ENCODE results near the gene LAT.
A peak's percentile ranks its signal among the peaks of the same experiment; 100 is the strongest.
"Not testable (repeated sequence)": the region's sequence is repeated elsewhere in the genome, so short reads cannot be mapped to it uniquely, and the experiment has no call there.

The LAT gene

GRCh38 chr16:28984619-28985135 lies at the start of gene LAT:
LAT (plus strand) TSS chr16:28985052; CDS start chr16:28985418, 366 bp downstream.
- no peak for DNase-seq

DNA sequence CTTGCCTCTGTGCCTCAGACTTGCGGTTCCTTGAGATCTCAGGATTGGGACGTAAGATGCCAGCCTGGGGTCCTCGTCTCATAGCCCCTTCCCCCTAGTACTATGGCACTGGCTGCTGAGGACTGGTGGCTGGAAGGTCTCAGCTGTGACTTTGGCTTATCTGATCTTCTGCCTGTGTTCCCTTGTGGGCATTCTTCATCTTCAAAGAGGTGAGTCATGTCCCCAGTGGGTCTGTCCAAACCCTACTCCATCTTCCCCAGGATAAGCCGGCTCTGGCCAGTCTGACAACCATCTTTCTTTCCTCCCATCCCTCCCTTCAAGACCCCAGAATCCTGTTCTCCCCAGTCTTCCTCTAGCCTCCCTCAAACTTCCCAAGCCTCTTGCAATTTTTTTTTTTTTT lies 49.5 kb upstream of the LAT start:
- no peak for DNase-seq

GRCh38 chr16:28935924-28936783 lies 48.7 kb upstream of the LAT start:
- DNase-seq = peak; percentile 19 to 36

DNA sequence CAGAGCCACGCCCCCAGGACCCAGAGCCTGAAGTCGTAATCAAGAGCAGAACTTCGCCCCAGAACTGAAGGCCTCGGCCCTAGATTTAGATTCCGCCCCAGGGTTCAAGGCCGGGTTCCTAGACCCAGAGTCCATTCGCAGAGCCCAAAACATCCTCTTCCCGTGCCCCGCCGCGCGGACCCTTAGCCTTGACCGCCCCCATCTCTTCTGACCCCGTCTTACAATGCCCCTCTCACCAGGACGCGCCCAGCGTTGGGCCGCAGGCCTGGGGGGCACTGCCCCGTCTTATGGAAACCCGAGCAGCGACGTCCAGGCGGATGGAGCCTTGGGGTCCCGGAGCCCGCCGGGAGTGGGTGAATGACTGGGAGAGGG lies 48.1 kb upstream of the LAT start:
- DNase-seq = no peak

GRCh38 chr16:28937222-28937876 lies 47.5 kb upstream of the LAT start:
- DNase-seq = no peak

GRCh38 chr16:28938721-28939120 lies 46.1 kb upstream of the LAT start:
- no peak for DNase-seq

DNA sequence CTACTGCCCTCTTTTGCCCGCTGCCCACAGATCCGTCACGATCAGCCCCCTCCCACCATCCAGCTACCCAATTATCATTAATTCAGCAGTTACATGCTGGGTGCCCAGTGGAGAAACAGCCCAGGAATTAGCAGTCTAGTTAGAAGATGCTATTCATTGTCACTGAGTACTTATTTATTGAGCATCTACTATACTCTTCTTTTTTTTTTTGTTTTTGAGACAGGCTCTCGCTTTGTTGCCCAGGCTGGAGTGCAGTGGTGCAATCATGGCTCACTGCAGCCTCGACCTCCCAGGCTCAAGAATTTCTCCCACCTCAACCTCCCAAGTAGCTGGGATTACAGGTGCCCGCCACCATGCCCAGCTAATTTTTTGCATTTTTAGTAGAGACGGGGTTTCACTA lies 45.0 kb upstream of the LAT start:
- not testable (repeated sequence) for DNase-seq

DNA sequence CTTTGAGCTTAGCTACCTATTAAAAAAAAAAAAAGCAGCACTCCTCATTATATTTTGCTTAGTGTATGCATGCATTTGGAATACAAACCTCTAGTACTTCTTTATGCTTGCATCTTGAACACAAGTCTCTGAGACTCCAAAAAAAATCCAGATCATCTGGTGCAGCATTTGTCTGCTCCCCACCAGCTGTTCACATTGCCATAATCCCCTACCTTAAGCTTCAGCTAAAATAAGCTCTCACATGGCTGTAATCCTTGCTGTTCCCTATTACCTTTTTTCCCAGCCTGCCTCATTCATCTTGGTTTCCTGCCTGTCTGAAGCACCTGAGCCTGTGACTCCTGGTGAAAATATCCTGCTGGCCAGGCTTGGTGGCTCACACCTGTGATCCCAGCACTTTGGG lies 41.6 kb upstream of the LAT start:
- no peak for DNase-seq

DNA sequence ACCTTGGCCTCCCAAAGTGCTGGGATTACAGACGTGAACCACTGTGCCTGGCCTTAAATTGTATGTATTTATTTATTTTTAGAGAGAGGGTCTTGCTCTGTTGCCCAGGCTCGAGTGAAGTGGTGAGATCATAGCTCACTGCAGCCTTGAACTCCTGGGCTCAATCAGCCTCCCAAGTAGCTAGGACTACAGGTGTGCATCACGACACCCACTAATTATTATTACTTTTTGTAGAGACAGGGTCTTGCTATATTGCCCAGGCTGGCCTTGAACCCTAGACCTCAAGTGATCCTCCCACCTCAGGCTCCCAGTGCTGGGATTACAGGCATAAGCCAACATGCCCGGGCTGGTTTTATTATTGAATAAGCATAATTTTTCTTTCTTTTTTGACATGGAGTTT lies 38.2 kb upstream of the LAT start:
- DNase-seq = no peak

DNA sequence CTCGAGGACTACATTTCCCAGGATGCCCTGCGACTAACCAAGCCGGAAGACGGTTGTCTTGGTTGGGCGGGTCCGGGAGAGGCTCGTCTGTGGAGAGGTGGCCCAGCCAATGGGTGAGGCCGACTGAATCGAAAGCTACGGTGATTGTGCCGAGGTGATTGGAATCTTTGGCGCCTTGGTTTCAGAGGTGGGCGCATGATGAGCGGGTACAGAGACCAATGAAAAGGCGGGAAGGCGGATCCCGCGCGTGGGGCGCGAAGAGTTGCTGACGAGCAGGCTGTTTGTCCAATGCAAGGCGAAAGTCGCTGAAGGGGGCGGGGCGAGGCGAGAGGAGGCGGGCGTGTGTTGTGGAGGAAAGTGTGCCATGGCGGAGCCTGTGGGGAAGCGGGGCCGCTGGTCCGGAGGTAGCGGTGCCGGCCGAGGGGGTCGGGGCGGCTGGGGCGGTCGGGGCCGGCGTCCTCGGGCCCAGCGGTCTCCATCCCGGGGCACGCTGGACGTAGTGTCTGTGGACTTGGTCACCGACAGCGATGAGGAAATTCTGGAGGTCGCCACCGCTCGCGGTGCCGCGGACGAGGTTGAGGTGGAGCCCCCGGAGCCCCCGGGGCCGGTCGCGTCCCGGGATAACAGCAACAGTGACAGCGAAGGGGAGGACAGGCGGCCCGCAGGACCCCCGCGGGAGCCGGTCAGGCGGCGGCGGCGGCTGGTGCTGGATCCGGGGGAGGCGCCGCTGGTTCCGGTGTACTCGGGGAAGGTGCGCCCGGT lies 34.0 kb upstream of the LAT start, which contains the start of gene NFATC2IP:
Gene NFATC2IP (plus strand): TSS at position 290 of the 762 bp plus-strand sequence. CDS start 75 bp downstream, at position 365.
- peak; percentile 91 to 92 for DNase-seq

GRCh38 chr16:28951410-28951943 lies 33.4 kb upstream of the LAT start:
- no peak for DNase-seq

DNA sequence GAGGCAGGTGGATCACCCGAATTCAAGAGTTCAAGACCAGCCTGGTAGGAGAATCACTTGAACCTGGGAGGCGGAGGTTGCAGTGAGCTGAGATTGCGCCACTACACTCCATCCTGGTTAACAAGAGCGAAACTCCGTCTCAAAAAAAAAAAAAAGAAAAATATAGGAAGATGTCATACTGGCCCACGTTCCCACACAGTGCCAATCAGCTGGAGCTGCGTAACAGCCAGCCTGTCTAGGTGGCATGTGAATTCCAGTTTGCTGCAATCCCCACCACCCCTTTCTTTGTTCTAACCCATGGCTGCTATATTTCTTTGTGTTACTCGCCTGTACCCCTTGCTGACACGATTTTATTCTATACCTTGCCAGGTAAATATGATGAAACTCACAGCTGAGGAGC lies 26.6 kb upstream of the LAT start:
- DNase-seq = no peak

GRCh38 chr16:28958836-28959235 lies 26.0 kb upstream of the LAT start:
- no peak for DNase-seq

DNA sequence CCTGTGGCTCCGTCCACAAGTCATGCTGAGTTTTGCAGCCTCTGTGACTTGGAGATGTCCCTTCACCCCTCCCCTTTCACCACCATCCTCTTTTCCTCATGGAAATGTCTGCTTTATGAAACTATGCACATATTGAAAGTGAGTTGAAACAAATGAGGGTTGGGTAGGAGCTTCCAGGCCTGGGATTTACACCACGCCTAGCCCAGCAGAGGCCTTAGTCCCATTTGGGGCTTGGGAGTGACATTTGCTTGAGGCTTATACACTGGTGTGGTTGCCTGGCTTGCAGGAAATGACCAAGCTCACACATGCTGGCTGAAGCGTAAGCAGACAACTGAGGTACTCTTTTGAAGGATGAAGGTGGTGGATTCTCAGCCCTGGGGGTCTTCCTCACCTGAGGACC lies 20.8 kb upstream of the LAT start:
- no peak for DNase-seq

- no peak for DNase-seq
These were observed 20.4 kb upstream of the LAT start for GRCh38 chr16:28964496-28964895.

DNA sequence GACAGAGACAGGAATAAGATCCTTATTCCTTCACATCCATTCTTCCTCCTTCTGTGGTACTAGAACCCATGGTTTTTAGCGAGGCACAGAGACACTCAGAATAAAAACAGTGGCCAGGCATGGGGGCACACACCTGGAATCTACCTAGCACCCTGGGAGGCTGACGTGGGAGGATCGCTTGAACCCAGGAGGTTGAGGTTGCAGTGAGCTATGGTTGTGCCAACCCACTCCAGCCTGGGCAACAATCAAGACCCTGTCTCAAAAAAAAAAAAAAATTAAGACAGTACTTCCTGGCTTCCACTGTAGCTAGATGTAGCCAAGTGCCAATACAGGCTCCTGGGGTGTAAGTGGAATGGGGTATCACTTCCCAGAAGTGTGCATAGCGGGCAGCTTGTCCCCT lies 17.7 kb upstream of the LAT start:
- DNase-seq = no peak

DNA sequence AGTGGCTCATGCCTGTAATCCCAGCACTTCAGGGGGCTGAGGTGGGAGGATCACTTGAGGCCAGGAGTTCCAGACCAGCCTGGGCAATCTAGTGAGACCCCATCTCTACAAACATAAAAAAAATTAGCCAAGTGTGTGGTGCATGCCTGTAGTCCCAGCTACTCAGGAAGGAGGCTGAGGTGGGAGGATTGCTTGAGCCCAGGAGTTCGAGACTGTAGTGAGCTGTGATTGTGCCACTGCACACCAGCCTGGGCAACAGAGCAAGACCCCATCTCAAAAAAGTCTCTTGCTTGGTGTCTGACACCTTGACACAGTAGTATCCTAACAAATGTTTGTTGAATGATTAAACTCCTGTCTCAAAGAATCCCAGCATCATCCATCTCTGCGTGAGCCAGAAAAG lies 15.2 kb upstream of the LAT start:
- not testable (repeated sequence) for DNase-seq

DNA sequence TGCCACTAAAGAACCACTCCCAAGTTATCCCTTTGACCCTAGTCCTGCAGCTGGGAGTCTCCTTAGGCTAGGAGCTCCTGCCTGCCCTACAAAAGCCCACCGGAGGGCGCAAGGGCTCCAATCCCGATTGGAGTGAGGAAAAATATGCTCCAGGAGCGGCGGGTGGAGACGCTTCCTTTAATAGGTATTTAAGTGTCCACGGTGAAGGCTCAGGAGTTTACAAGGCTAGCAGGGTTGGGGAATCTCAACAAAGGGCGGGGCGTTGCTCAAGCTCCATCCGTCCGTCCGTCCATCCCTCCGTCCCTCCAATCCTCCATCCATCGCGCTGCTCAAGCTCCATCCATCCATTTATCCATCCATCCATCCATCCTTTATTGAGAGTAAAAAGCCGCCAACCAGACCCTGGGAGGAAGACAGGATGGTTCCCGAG lies 10.8 kb upstream of the LAT start:
- DNase-seq = no peak

DNA sequence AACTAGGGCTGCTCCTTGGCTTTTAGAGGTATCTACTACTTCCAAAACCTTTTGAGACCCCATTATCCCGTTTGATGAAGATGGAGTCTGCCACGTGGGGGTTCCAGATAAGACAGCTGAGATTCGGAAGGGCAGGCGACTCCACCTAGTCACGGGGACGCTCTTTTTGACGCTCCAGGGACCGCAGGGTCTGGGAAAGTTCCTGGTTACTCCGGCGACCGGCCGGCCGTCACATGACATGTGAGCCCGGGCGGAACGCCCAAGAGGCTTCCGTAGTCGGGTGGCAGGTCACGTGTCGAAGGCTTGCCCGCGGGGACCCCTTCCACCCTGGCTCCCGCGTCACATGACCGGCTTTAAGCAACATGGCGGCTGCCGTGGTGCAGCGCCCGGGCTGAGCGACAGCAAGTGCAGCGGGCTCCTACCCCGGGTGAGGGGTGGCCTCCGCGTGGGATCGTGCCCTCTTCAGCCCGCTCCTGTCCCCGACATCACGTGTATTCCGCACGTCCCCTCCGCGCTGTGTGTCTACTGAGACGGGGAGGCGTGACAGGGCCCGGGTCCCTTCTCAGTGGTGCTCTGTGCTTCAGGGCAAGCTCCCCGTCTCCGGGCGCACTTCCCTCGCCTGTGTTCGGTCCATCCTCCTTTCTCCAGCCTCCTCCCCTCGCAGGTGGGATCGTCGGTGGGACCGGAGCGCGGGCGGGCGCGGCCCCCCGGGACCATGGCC lies 10.3 kb upstream of the LAT start, which contains the start of gene SPNS1:
Gene SPNS1 (plus strand): TSS at position 342 of the 721 bp plus-strand sequence. CDS start 374 bp downstream, at position 716.
- DNase-seq = peak; percentile 66 to 82

- DNase-seq = no peak
These were observed 9.7 kb upstream of the LAT start for GRCh38 chr16:28975158-28975599.

DNA sequence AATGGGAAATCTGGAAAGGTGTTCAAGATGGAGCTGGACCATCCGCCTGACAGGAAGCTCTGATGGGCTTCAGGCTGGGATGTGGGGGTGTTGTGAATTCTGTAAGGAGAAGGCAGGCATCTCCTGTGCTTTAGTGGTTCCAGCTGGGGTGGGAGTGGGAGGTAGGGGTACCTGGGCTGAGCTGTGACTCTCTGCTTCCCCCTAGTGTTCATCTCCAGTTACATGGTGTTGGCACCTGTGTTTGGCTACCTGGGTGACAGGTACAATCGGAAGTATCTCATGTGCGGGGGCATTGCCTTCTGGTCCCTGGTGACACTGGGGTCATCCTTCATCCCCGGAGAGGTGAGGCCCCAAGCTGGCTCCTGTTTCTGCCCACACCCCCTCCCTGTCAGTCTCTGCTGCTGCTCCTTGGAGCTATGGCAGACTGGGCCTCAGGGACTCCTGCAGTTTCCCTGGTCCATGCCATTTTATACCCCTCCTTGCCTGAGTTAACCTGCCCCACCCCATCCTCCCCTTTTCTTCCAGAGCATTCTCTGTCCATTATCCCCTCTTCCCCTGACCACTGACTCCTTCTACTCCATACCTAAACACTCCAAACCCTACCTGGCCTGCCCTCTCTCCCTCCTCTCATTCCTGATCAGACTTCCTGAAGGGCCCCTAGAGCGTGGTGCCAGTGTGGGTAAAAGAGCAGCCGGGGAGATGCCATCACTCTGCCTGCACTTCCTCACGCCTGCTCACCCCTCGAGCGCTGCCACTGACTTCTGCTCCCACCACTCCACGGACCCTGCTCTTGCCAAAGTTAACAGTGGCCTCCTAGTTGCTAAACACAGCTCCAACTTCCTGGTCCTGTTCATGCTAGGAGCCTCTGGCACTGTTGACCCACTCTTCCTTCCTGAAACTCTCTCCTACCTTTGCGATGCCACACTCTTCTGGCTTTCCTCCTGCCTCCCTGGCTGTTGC lies 6.9 kb upstream of the LAT start:
- peak in 1 of 2 experiments; percentile 0 for DNase-seq
